ENCODE data around the gene NVL.
A peak's percentile ranks its signal among the peaks of the same experiment; 100 is the strongest.

DNA sequence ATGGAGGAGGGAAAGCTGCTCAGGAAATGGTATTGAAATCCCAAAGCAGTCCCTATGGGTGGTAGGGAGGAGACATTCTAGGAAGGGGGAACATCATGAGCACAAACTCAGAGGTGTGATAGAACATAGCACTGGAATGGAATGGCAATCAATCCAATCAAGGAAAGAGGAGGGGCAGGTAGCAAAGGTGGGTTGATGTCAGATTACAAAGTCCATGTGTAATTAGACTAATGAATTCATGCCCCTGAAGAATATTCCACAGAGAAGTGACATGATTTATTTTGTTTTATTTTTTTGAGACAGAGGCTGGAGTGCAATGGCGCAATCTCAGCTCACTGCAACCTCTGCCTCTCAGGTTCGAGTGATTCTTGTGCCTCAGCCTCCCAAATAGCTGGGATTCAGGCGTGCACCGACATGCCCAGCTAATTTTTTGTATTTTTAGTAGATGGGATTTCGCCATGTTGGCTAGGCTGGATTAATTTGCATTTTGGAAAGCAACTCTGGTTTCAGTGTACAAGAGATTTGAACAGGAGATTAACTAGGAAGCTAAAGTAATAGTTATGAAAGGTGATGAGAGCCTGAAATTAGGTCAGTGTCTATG is 110.9 kb downstream of the NVL start:
- no peak for TF ChIP-seq HMGXB4 (CRISPR knock-in tag; IDR thresholded peaks at IDR 0.05; ENCODE audit: borderline replicate concordance)
- TF ChIP-seq, protein P1, sequence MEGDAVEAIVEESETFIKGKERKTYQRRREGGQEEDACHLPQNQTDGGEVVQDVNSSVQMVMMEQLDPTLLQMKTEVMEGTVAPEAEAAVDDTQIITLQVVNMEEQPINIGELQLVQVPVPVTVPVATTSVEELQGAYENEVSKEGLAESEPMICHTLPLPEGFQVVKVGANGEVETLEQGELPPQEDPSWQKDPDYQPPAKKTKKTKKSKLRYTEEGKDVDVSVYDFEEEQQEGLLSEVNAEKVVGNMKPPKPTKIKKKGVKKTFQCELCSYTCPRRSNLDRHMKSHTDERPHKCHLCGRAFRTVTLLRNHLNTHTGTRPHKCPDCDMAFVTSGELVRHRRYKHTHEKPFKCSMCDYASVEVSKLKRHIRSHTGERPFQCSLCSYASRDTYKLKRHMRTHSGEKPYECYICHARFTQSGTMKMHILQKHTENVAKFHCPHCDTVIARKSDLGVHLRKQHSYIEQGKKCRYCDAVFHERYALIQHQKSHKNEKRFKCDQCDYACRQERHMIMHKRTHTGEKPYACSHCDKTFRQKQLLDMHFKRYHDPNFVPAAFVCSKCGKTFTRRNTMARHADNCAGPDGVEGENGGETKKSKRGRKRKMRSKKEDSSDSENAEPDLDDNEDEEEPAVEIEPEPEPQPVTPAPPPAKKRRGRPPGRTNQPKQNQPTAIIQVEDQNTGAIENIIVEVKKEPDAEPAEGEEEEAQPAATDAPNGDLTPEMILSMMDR (IDR thresholded peaks at IDR 0.05), result no peak
- TF ChIP-seq CEBPB (IDR thresholded peaks at IDR 0.05), result peak in 1 of 2 experiments; percentile 18; a peak in 1 of 4 replicates
- no peak for TF ChIP-seq MYC (IDR thresholded peaks at IDR 0.05; ENCODE audit: borderline replicate concordance, low read length)

All from A549 (cell line).